B cell (primary cell): ENCODE results near the gene OR5L2.

Source experiments
- EZH2 ChIP-seq: IDR thresholded peaks from 2 replicates; pipeline ENCODE4 v1.6.1; 2012; ENCODE audit warnings: borderline replicate concordance, low read depth, mild to moderate bottlenecking, moderate library complexity, low read length; ENCODE audit not compliant: insufficient read depth, poor library complexity, severe bottlenecking
- TF ChIP-seq, protein P1 (sequence below): fragments of 200-600 bp; IDR thresholded peaks from one replicate; pipeline ENCODE4 v1.8.0; 2022; ENCODE audit warnings: antibody characterized with exemption, mild to moderate bottlenecking

DNA sequence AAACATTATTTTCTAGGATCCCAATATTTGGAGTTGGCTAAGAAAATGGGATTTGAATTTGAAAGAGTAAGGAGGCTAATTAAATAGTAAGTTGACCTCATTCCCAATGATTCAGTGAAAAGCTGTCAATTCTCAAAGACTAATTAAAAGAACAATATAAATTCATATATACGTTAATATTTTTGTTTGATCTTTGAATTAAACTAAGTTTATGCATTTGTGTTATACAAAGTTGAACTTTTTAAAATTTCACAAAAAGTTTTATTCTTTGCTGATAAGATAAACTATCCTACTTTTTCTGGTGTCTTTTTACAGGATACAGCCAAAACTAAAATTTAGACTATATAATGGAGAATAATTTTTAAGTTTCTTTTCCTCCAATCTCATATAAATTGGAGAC is 16.0 kb upstream of the OR5L2 start, which contains the start of gene OR5L1:
- no peak for TF ChIP-seq EZH2
- TF ChIP-seq, protein P1, sequence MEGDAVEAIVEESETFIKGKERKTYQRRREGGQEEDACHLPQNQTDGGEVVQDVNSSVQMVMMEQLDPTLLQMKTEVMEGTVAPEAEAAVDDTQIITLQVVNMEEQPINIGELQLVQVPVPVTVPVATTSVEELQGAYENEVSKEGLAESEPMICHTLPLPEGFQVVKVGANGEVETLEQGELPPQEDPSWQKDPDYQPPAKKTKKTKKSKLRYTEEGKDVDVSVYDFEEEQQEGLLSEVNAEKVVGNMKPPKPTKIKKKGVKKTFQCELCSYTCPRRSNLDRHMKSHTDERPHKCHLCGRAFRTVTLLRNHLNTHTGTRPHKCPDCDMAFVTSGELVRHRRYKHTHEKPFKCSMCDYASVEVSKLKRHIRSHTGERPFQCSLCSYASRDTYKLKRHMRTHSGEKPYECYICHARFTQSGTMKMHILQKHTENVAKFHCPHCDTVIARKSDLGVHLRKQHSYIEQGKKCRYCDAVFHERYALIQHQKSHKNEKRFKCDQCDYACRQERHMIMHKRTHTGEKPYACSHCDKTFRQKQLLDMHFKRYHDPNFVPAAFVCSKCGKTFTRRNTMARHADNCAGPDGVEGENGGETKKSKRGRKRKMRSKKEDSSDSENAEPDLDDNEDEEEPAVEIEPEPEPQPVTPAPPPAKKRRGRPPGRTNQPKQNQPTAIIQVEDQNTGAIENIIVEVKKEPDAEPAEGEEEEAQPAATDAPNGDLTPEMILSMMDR: no peak
